Stimulated activated CD8-positive, alpha-beta memory T cell treated with anti-CD3 and anti-CD28 coated beads, Interleukin-12 subunit alpha, Interleukin-12 subunit beta, amount 100 ng/mL, for 1 hour (primary cell): ENCODE results near the gene PRSS53.

Experiments
- DNase-seq: peaks from one replicate; pipeline ENCODE4 v3.0.0-alpha.2; 2020; ENCODE audit warnings: low read depth

The PRSS53 gene

GRCh38 chr16:31093132-31093703 lies 4.5 kb upstream of the PRSS53 start:
- DNase-seq, result no peak

- no peak for DNase-seq
Measured at GRCh38 chr16:31092330-31092729, 3.6 kb upstream of the PRSS53 start.

- DNase-seq, result no peak
Measured at GRCh38 chr16:31090540-31090939, 1.8 kb upstream of the PRSS53 start.

- no peak for DNase-seq
Measured at GRCh38 chr16:31089199-31089598, 456 bp upstream of the PRSS53 start.

GRCh38 chr16:31087971-31088370 lies 772 bp downstream of the PRSS53 start:
- no peak for DNase-seq

- DNase-seq, result no peak
Measured at GRCh38 chr16:31087481-31087880, 1.3 kb downstream of the PRSS53 start.

GRCh38 chr16:31086629-31086906 lies 2.2 kb downstream of the PRSS53 start:
- no peak for DNase-seq

GRCh38 chr16:31085873-31086628 lies 2.7 kb downstream of the PRSS53 start:
- DNase-seq, result no peak

GRCh38 chr16:31085411-31085810 lies 3.3 kb downstream of the PRSS53 start:
- DNase-seq, result no peak

GRCh38 chr16:31084584-31085302 lies 4.0 kb downstream of the PRSS53 start:
- no peak for DNase-seq

GRCh38 chr16:31083981-31084380 lies 4.8 kb downstream of the PRSS53 start:
- no peak for DNase-seq

- no peak for DNase-seq
Measured at GRCh38 chr16:31083556-31083955, 5.2 kb downstream of the PRSS53 start.

GRCh38 chr16:31083081-31083480 lies 5.7 kb downstream of the PRSS53 start:
- DNase-seq, result no peak

GRCh38 chr16:31082368-31083045 lies 6.2 kb downstream of the PRSS53 start:
- DNase-seq, result no peak

- no peak for DNase-seq
Measured at GRCh38 chr16:31081428-31082351, 7.1 kb downstream of the PRSS53 start.

- DNase-seq, result no peak
Measured at GRCh38 chr16:31080756-31081419, 7.9 kb downstream of the PRSS53 start.

GRCh38 chr16:31080035-31080629 lies 8.6 kb downstream of the PRSS53 start:
- no peak for DNase-seq

GRCh38 chr16:31079342-31079944 lies 9.3 kb downstream of the PRSS53 start:
- no peak for DNase-seq

GRCh38 chr16:31078597-31079341 lies 10.0 kb downstream of the PRSS53 start:
- DNase-seq, result no peak
